Mesendoderm (in vitro differentiated cells): ENCODE measurements around the gene FLRT2.

ENCODE experiments used
- DNase-seq: peaks from one replicate; pipeline ENCODE4 v3.0.0; 2013
- H2AK5ac ChIP-seq: 2 replicates; pipeline ENCODE4 v1.6.1; 2013; ENCODE audit warnings: low read length, inconsistent platforms
- H2BK120ac ChIP-seq: 2 replicates; pipeline ENCODE4 v1.6.1; 2013; ENCODE audit warnings: low read depth, mild to moderate bottlenecking, low read length, moderate library complexity, mixed read lengths
- H2BK15ac ChIP-seq: replicated peaks from 2 replicates; pipeline ENCODE4 v1.6.1; 2013; ENCODE audit warnings: low read depth, mild to moderate bottlenecking, moderate library complexity
- H2BK5ac ChIP-seq: 2 replicates; pipeline ENCODE4 v1.6.1; 2013; ENCODE audit warnings: low read length, inconsistent platforms
- H3K18ac ChIP-seq: 2 replicates; pipeline ENCODE4 v1.6.1; 2013; ENCODE audit warnings: mild to moderate bottlenecking, low read length, mixed read lengths
- H3K23ac ChIP-seq: one replicate; pipeline ENCODE4 v1.6.1; 2013; ENCODE audit warnings: low read length
- H3K27ac ChIP-seq: 2 replicates; pipeline ENCODE4 v1.5.1; 2013; ENCODE audit warnings: low read depth, mild to moderate bottlenecking, inconsistent platforms, low read length, moderate library complexity
- H3K27me3 ChIP-seq: 2 replicates; pipeline ENCODE4 v1.6.1; 2013; ENCODE audit warnings: low read length, control low read depth, mild to moderate bottlenecking, inconsistent platforms; ENCODE audit not compliant: insufficient read depth, poor library complexity
- H3K36me3 ChIP-seq: 2 replicates; pipeline ENCODE4 v1.6.1; 2013; ENCODE audit warnings: low read length, inconsistent platforms; ENCODE audit not compliant: control insufficient read depth, insufficient read depth
- H3K4ac ChIP-seq: one replicate; pipeline ENCODE4 v1.6.1; 2013; ENCODE audit warnings: low read depth, mild to moderate bottlenecking, low read length, moderate library complexity
- H3K4me1 ChIP-seq: 2 replicates; pipeline ENCODE4 v1.6.1; 2013; ENCODE audit warnings: low read depth, low read length, inconsistent platforms; ENCODE audit not compliant: control insufficient read depth
- H3K4me2 ChIP-seq: 2 replicates; pipeline ENCODE4 v1.6.1; 2013; ENCODE audit warnings: low read length
- H3K4me3 ChIP-seq: 2 replicates; pipeline ENCODE4 v1.5.1; 2013; ENCODE audit warnings: mild to moderate bottlenecking, low read length
- H3K56ac ChIP-seq: one replicate; pipeline ENCODE4 v1.6.1; 2013; ENCODE audit warnings: low read length
- H3K79me1 ChIP-seq: 2 replicates; pipeline ENCODE4 v1.6.1; 2013; ENCODE audit warnings: low read length, inconsistent platforms
- H3K79me2 ChIP-seq: 2 replicates; pipeline ENCODE4 v1.6.1; 2013; ENCODE audit warnings: mild to moderate bottlenecking, low read length; ENCODE audit not compliant: control insufficient read depth, insufficient read depth
- H3K9ac ChIP-seq: 2 replicates; pipeline ENCODE4 v1.6.1; 2013; ENCODE audit warnings: low read length, inconsistent platforms
- H4K5ac ChIP-seq: one replicate; pipeline ENCODE4 v1.6.1; 2013; ENCODE audit warnings: low read length
- H4K8ac ChIP-seq: one replicate; pipeline ENCODE4 v1.6.1; 2013; ENCODE audit warnings: low read depth, mild to moderate bottlenecking, control low read depth, low read length, moderate library complexity
- WGBS: extraction: QIAGEN DNeasy Blood & Tissue Kit; methylation state at CpG from one replicate; pipeline ENCODE4 v1.1.7; 2013; ENCODE audit warnings: low lambda C conversion rate, missing lambda C conversion rate; ENCODE audit not compliant: insufficient coverage; ENCODE audit errors: extremely low coverage; 5-methylcytosine and 5-hydroxymethylcytosine counted together

The FLRT2 gene

DNA sequence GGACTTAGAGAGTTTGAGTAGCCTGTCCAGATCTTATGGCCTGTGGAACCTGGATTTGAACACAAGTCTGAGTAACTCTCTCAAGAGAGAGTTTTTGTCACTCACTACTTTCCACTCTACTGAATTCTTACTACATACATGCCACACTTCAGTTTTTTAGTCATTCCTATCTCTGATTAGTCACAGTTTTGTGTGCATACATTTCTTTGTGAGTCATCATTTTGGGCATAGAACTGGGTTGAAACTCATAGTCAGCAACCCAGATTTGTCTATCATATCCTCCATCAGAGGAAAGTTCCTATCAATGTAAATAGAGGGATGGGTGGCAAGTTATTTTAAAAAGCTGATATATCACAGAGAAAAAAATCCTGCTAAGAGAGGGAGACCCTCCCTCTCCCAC lies 42.9 kb downstream of the FLRT2 start:
- Histone ChIP-seq H2AK5ac (no peak overlapping the region), H4K8ac (no peak overlapping the region), H3K4ac (no peak overlapping the region), H3K36me3 (no peaks in the 10 kb centered on the region), H3K79me1 (peaks cover 3% of the 10 kb centered on the region), H2BK5ac (no peak overlapping the region), H2BK120ac (no peak overlapping the region), H3K56ac (no peak overlapping the region), H4K5ac (no peak overlapping the region), H2BK15ac (peak overlapping the region; percentile 92), H3K18ac (no peak overlapping the region), H3K27me3 (no peaks in the 10 kb centered on the region), H3K4me2 (no peak overlapping the region), H3K9ac (no peak overlapping the region), H3K4me1 (peaks cover 20% of the 10 kb centered on the region), H3K27ac (no peak overlapping the region), H3K4me3 (no peak overlapping the region), H3K79me2 (no peaks in the 10 kb centered on the region), H3K23ac (no peak overlapping the region)
- no peak for DNase-seq

DNA sequence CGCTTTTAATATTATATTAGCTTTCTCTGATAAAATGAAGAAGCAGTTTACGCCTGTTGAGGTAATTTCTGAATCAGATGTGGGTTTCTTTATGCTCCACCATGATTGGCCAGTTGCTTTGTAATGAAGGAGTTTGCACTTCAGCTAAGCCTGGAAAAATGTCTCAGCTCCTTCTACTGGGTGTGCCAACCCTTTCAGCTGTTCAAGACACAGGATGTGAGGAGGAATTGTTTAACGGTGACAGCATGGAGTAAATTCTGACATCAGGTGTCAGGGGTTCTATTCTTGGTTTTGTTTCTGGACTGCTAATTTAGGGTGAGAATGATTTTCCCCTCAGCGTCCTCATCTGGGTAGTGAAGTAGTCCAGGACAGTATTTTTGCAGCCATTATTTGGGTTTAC lies 43.5 kb downstream of the FLRT2 start:
- no peak overlapping the region for H2BK15ac ChIP-seq
- no peaks in the 10 kb centered on the region for H3K36me3 ChIP-seq
- H3K4me3 ChIP-seq = no peak overlapping the region
- H3K79me2 ChIP-seq = no peaks in the 10 kb centered on the region
- H2BK5ac ChIP-seq = no peak overlapping the region
- H2AK5ac ChIP-seq = no peak overlapping the region
- no peak overlapping the region for H4K5ac ChIP-seq
- peak overlapping the region; percentile 40 for H3K18ac ChIP-seq
- no peak overlapping the region for H3K4ac ChIP-seq
- H3K56ac ChIP-seq = no peak overlapping the region
- peak; percentile 45 for DNase-seq
- no peaks in the 10 kb centered on the region for H3K27me3 ChIP-seq
- H3K79me1 ChIP-seq = peaks cover 3% of the 10 kb centered on the region
- WGBS = no CpG with 5 or more reads among the region's 4 CpGs
- H3K4me1 ChIP-seq = peaks cover 20% of the 10 kb centered on the region
- H4K8ac ChIP-seq = no peak overlapping the region
- H2BK120ac ChIP-seq = no peak overlapping the region
- no peak overlapping the region for H3K9ac ChIP-seq
- no peak overlapping the region for H3K4me2 ChIP-seq
- no peak overlapping the region for H3K27ac ChIP-seq
- no peak overlapping the region for H3K23ac ChIP-seq

DNA sequence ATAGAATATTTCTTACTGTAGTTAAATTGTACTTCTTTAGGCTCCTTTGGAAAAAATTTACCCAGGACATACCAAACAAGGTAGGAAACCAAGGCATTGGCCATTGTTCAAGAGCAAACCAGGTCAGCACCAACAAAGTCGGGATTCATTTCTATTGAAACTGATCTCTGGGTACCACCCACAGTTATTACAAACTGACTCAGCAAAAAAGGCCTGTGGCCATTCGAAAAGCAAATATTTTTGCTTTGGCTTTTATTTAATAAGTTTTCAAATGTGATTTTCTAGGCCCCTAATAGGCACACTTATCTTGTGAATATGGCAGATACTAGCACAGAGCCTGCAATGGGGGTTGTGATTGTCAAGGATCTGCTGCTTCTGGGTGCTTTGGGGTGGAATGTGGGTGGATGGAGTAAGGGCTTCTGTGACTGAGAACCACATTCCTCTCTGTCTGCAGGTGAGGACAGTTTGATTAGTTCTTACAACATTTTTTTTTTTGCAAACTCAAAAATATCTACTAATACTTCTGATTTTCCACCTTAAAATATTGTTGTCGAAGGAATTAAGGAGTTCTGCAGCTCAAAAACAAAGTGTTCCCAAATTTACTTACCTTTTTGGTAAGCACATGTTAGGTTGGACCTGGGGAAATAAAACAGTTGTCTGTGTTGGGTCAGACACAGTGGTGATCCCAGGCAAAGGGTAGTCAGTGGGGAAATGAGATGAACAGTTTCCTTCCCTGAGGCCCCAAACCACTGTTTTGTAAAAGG lies 45.1 kb downstream of the FLRT2 start:
- H4K5ac ChIP-seq = no peak overlapping the region
- H3K18ac ChIP-seq = peak overlapping the region; percentile 80
- H2BK5ac ChIP-seq = no peak overlapping the region
- H2BK15ac ChIP-seq = peak overlapping the region; percentile 74
- H2BK120ac ChIP-seq = no peak overlapping the region
- peak overlapping the region; percentile 64 for H3K27ac ChIP-seq
- no peak overlapping the region for H3K23ac ChIP-seq
- peak overlapping the region; percentile 6 for H3K56ac ChIP-seq
- H3K4me1 ChIP-seq = peaks cover 20% of the 10 kb centered on the region
- H3K36me3 ChIP-seq = no peaks in the 10 kb centered on the region
- no CpG with 5 or more reads among the region's 3 CpGs for WGBS
- DNase-seq = peak; percentile 46
- H3K79me2 ChIP-seq = no peaks in the 10 kb centered on the region
- no peak overlapping the region for H4K8ac ChIP-seq
- H3K4ac ChIP-seq = peak overlapping the region; percentile 16
- H3K4me2 ChIP-seq = no peak overlapping the region
- no peak overlapping the region for H2AK5ac ChIP-seq
- H3K9ac ChIP-seq = no peak overlapping the region
- no peaks in the 10 kb centered on the region for H3K27me3 ChIP-seq
- H3K79me1 ChIP-seq = peaks cover 3% of the 10 kb centered on the region
- H3K4me3 ChIP-seq = no peak overlapping the region

DNA sequence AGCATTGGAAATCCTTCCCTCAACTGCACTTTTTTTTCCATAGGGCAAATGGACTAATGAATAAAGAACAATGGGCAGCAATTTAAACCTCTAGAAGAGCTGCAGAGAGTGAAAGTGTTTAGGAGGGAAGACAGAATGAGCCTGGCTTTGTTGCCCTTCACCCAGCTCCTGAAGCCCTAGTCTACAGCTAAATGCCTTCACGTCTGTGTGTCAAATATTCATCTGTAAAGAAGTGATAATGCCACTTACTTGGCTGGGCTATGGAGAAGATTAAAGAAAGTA lies 45.6 kb downstream of the FLRT2 start:
- no peaks in the 10 kb centered on the region for H3K27me3 ChIP-seq
- H3K4me1 ChIP-seq = peaks cover 20% of the 10 kb centered on the region
- H3K56ac ChIP-seq = peak overlapping the region; percentile 6
- no peak overlapping the region for H4K5ac ChIP-seq
- H2BK120ac ChIP-seq = no peak overlapping the region
- H3K18ac ChIP-seq = no peak overlapping the region
- H2BK5ac ChIP-seq = no peak overlapping the region
- H3K4ac ChIP-seq = no peak overlapping the region
- no peaks in the 10 kb centered on the region for H3K79me2 ChIP-seq
- peak overlapping the region; percentile 33 for H3K27ac ChIP-seq
- peaks cover 3% of the 10 kb centered on the region for H3K79me1 ChIP-seq
- no CpG with 5 or more reads among the region's 1 CpG for WGBS
- H4K8ac ChIP-seq = no peak overlapping the region
- no peak overlapping the region for H2AK5ac ChIP-seq
- no peak overlapping the region for H3K23ac ChIP-seq
- H3K4me3 ChIP-seq = no peak overlapping the region
- no peak overlapping the region for H2BK15ac ChIP-seq
- peak; percentile 73 for DNase-seq
- H3K36me3 ChIP-seq = no peaks in the 10 kb centered on the region
- no peak overlapping the region for H3K4me2 ChIP-seq
- H3K9ac ChIP-seq = no peak overlapping the region

DNA sequence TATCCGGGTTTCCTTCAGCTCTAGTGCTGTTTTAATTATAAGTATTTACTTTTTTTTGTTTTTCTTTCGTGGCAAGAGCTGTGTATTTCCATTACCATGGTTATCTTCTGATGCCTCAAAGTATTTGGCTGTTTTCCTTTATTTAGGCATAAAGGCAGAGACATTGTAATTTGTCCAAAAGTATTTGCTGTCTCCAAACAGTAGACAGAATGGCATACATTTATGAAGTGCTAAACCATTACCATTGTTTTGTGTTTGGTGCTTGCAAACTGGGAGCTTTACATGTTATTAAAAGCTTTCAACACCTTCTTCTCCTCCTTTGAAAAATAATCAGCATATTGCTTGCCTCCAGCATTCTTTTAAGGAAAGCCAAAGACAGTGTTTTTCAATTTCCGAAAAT lies 46.3 kb downstream of the FLRT2 start:
- Histone ChIP-seq H3K23ac (no peak overlapping the region), H3K9ac (no peak overlapping the region), H3K4me1 (peaks cover 20% of the 10 kb centered on the region), H3K18ac (peak overlapping the region; percentile 68), H3K79me2 (no peaks in the 10 kb centered on the region), H3K27ac (peak overlapping the region; percentile 59), H3K4me2 (no peak overlapping the region), H2AK5ac (no peak overlapping the region), H3K27me3 (no peaks in the 10 kb centered on the region), H3K79me1 (peaks cover 3% of the 10 kb centered on the region), H4K5ac (no peak overlapping the region), H3K4me3 (no peak overlapping the region), H3K36me3 (no peaks in the 10 kb centered on the region), H3K56ac (no peak overlapping the region), H4K8ac (peak overlapping the region; percentile 86), H3K4ac (no peak overlapping the region), H2BK120ac (no peak overlapping the region), H2BK5ac (no peak overlapping the region), H2BK15ac (no peak overlapping the region)
- DNase-seq = no peak
- WGBS = no CpG with 5 or more reads among the region's 3 CpGs
